ENCODE results near the gene LAMA4.

- TF ChIP-seq, protein P1, sequence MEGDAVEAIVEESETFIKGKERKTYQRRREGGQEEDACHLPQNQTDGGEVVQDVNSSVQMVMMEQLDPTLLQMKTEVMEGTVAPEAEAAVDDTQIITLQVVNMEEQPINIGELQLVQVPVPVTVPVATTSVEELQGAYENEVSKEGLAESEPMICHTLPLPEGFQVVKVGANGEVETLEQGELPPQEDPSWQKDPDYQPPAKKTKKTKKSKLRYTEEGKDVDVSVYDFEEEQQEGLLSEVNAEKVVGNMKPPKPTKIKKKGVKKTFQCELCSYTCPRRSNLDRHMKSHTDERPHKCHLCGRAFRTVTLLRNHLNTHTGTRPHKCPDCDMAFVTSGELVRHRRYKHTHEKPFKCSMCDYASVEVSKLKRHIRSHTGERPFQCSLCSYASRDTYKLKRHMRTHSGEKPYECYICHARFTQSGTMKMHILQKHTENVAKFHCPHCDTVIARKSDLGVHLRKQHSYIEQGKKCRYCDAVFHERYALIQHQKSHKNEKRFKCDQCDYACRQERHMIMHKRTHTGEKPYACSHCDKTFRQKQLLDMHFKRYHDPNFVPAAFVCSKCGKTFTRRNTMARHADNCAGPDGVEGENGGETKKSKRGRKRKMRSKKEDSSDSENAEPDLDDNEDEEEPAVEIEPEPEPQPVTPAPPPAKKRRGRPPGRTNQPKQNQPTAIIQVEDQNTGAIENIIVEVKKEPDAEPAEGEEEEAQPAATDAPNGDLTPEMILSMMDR (conservative IDR thresholded peaks at IDR 0.05) = no peak
- no peak for TF ChIP-seq ZFX (IDR thresholded peaks at IDR 0.05)
Observed at GRCh38 chr6:112232845-112233256, 21.5 kb downstream of the LAMA4 start.

Measured in C4-2B (cell line).